ENCODE data around the gene CTNND2. TPM values are rescaled to one million over a fixed set of nuclear protein-coding genes. Genes with fewer than 3 reads are reported as not detected.

CTNND2 gene
- total RNA-seq, 4 donors from 2014 or later: 0.04 TPM; not detected in 3

GRCh38 chr5:11898787-11899186 is 5.5 kb downstream of the CTNND2 start:
- TF ChIP-seq CTCF (IDR thresholded peaks at IDR 0.05 in 4 of 5, conservative IDR thresholded peaks at IDR 0.05 in 1 of 5): no peak
- no peak for TF ChIP-seq POLR2A (IDR thresholded peaks at IDR 0.05)
- ATAC-seq (no peak), DNase-seq (no peak)
- in situ Hi-C loops (cut with MboI; ENCODE audit: low sequenced_read_pairs in 4 of 4): no loop called here
- Histone ChIP-seq H3K27me3 (peaks cover 7 to 18% (median 13%) of the 10 kb centered on the region in 3 donors), H3K9me3 (no peaks in the 10 kb centered on the region), H3K4me1 (no peaks in the 10 kb centered on the region), H3K36me3 (no peaks in the 10 kb centered on the region), H3K27ac (no peak overlapping the region), H3K4me3 (no peak overlapping the region)
- intact Hi-C loops (cut with DNase I; ENCODE audit: low total_unique reads): no loop called here

GRCh38 chr5:11897781-11898180 is 6.5 kb downstream of the CTNND2 start:
- H3K9me3 ChIP-seq: no peaks in the 10 kb centered on the region
- ATAC-seq (no peak), DNase-seq (no peak)
- TF ChIP-seq CTCF (IDR thresholded peaks at IDR 0.05 in 4 of 5, conservative IDR thresholded peaks at IDR 0.05 in 1 of 5) (no peak), POLR2A (IDR thresholded peaks at IDR 0.05) (no peak)
- in situ Hi-C loops (cut with MboI; ENCODE audit: low sequenced_read_pairs in 4 of 4) (no loop called here), intact Hi-C loops (cut with DNase I; ENCODE audit: low total_unique reads) (no loop called here)
- H3K4me3 ChIP-seq: no peak overlapping the region
- H3K27ac ChIP-seq: no peak overlapping the region
- no peaks in the 10 kb centered on the region for H3K4me1 ChIP-seq
- no peaks in the 10 kb centered on the region for H3K36me3 ChIP-seq
- H3K27me3 ChIP-seq: peaks cover under 1 to 10% (median 9%) of the 10 kb centered on the region in 3 donors

GRCh38 chr5:11894992-11895391 is 9.3 kb downstream of the CTNND2 start:
- no peak for TF ChIP-seq POLR2A (IDR thresholded peaks at IDR 0.05)
- no peak for TF ChIP-seq CTCF (IDR thresholded peaks at IDR 0.05 in 4 of 5, conservative IDR thresholded peaks at IDR 0.05 in 1 of 5)
- no peaks in the 10 kb centered on the region for H3K4me1 ChIP-seq
- H3K9me3 ChIP-seq: no peaks in the 10 kb centered on the region
- intact Hi-C loops (cut with DNase I; ENCODE audit: low total_unique reads) (no loop called here), in situ Hi-C loops (cut with MboI; ENCODE audit: low sequenced_read_pairs in 4 of 4) (no loop called here)
- ATAC-seq (no peak), DNase-seq (no peak)
- H3K27ac ChIP-seq: no peak overlapping the region
- H3K4me3 ChIP-seq: no peak overlapping the region
- no peaks in the 10 kb centered on the region for H3K27me3 ChIP-seq
- H3K36me3 ChIP-seq: no peaks in the 10 kb centered on the region

- H3K27ac ChIP-seq: no peak overlapping the region
- in situ Hi-C loops (cut with MboI; ENCODE audit: low sequenced_read_pairs in 4 of 4) (no loop called here), intact Hi-C loops (cut with DNase I; ENCODE audit: low total_unique reads) (no loop called here)
- H3K9me3 ChIP-seq: no peaks in the 10 kb centered on the region
- no peak for TF ChIP-seq POLR2A (IDR thresholded peaks at IDR 0.05)
- no peak for TF ChIP-seq CTCF (IDR thresholded peaks at IDR 0.05 in 4 of 5, conservative IDR thresholded peaks at IDR 0.05 in 1 of 5)
- no peak for ATAC-seq
- no peak overlapping the region for H3K4me3 ChIP-seq
- H3K4me1 ChIP-seq: no peaks in the 10 kb centered on the region
- H3K27me3 ChIP-seq: no peaks in the 10 kb centered on the region
- H3K36me3 ChIP-seq: no peaks in the 10 kb centered on the region
- DNase-seq: no peak
Measured at GRCh38 chr5:11892832-11893231, 11.4 kb downstream of the CTNND2 start.

- Histone ChIP-seq H3K9me3 (no peaks in the 10 kb centered on the region), H3K4me3 (no peak overlapping the region), H3K27me3 (no peaks in the 10 kb centered on the region), H3K4me1 (no peaks in the 10 kb centered on the region), H3K27ac (no peak overlapping the region), H3K36me3 (no peaks in the 10 kb centered on the region)
- DNase-seq: no peak
- in situ Hi-C loops (cut with MboI; ENCODE audit: low sequenced_read_pairs in 4 of 4): no loop called here
- intact Hi-C loops (cut with DNase I; ENCODE audit: low total_unique reads): no loop called here
- no peak for ATAC-seq
- TF ChIP-seq CTCF (IDR thresholded peaks at IDR 0.05 in 4 of 5, conservative IDR thresholded peaks at IDR 0.05 in 1 of 5) (no peak), POLR2A (IDR thresholded peaks at IDR 0.05) (no peak)
Measured at GRCh38 chr5:11890777-11891176, 13.5 kb downstream of the CTNND2 start.
